IPS DF 4.7 (cell line): ENCODE data around the gene PTPRN2.

Experiments
- DNase-seq: peaks from one replicate; pipeline ENCODE4 v3.0.0-alpha.2; 2013; ENCODE audit warnings: low spot score; ENCODE audit errors: extremely low read depth

Gene PTPRN2

GRCh38 chr7:157966490-157966889 lies 621.1 kb downstream of the PTPRN2 start:
- DNase-seq: no peak

- DNase-seq: no peak
Observed at GRCh38 chr7:157964521-157964920, 623.1 kb downstream of the PTPRN2 start.

- DNase-seq: no peak
Observed at GRCh38 chr7:157964016-157964415, 623.6 kb downstream of the PTPRN2 start.

- no peak for DNase-seq
Observed at GRCh38 chr7:157963526-157963925, 624.1 kb downstream of the PTPRN2 start.

GRCh38 chr7:157962458-157963306 lies 624.9 kb downstream of the PTPRN2 start:
- DNase-seq: no peak

- DNase-seq: no peak
Observed at GRCh38 chr7:157961731-157962457, 625.7 kb downstream of the PTPRN2 start.

- no peak for DNase-seq
Observed at GRCh38 chr7:157955348-157955999, 632.1 kb downstream of the PTPRN2 start.

- no peak for DNase-seq
Observed at GRCh38 chr7:157954901-157955300, 632.7 kb downstream of the PTPRN2 start.

- no peak for DNase-seq
Observed at GRCh38 chr7:157952841-157953645, 634.6 kb downstream of the PTPRN2 start.

GRCh38 chr7:157952050-157952667 lies 635.5 kb downstream of the PTPRN2 start:
- no peak for DNase-seq

GRCh38 chr7:157951300-157952049 lies 636.1 kb downstream of the PTPRN2 start:
- no peak for DNase-seq

GRCh38 chr7:157949711-157950110 lies 637.9 kb downstream of the PTPRN2 start:
- no peak for DNase-seq

- no peak for DNase-seq
Observed at GRCh38 chr7:157947504-157947903, 640.1 kb downstream of the PTPRN2 start.

- no peak for DNase-seq
Observed at GRCh38 chr7:157946398-157947060, 641.1 kb downstream of the PTPRN2 start.

GRCh38 chr7:157945401-157945800 lies 642.2 kb downstream of the PTPRN2 start:
- DNase-seq: no peak

- no peak for DNase-seq
Observed at GRCh38 chr7:157944734-157945291, 642.8 kb downstream of the PTPRN2 start.

GRCh38 chr7:157944051-157944450 lies 643.6 kb downstream of the PTPRN2 start:
- no peak for DNase-seq

GRCh38 chr7:157943561-157943960 lies 644.1 kb downstream of the PTPRN2 start:
- no peak for DNase-seq

GRCh38 chr7:157941210-157941609 lies 646.4 kb downstream of the PTPRN2 start:
- no peak for DNase-seq
